Measurements from ENCODE around the gene CCDC112.
A peak's percentile ranks its signal among the peaks of the same experiment; 100 is the strongest.

Gene CCDC112

GRCh38 chr5:115296124-115297022 lies at the start of gene CCDC112:
TSS of gene CCDC112 (minus strand) at chr5:115296654. CDS start at chr5:115296543, 111 bp downstream.
- Histone ChIP-seq H3K9ac (ENCODE audit: insufficient read length) (peak within 1 kb of the TSS; percentile 82), H3K9me3 (ENCODE audit: low read depth, low read length) (no peaks in the 10 kb centered on the region), H3K4me3 (peak within 1 kb of the TSS; percentile 97), H3K36me3 (ENCODE audit: insufficient read depth, low read length) (peaks cover 17% of the 10 kb centered on the region), H3K27ac (no peak within 1 kb of the TSS)
- TF ChIP-seq EZH2 (IDR thresholded peaks at IDR 0.05) (no peak), POLR2AphosphoS5 (IDR thresholded peaks at IDR 0.05; ENCODE audit: borderline replicate concordance, low read depth, low read length) (peak; percentile 93)
- DNase-seq (ENCODE audit: low read depth, low spot score): no peak

- Histone ChIP-seq H3K4me3 (no peak overlapping the region), H3K36me3 (ENCODE audit: insufficient read depth, low read length) (no peaks in the 10 kb centered on the region), H3K9me3 (ENCODE audit: low read depth, low read length) (no peaks in the 10 kb centered on the region), H3K9ac (ENCODE audit: insufficient read length) (no peak overlapping the region), H3K27ac (no peak overlapping the region)
- no peak for DNase-seq (ENCODE audit: low read depth, low spot score)
- TF ChIP-seq EZH2 (IDR thresholded peaks at IDR 0.05): no peak
Observed at GRCh38 chr5:115345344-115345743, 48.9 kb upstream of the CCDC112 start.

- Histone ChIP-seq H3K9ac (ENCODE audit: insufficient read length) (no peak overlapping the region), H3K4me3 (no peak overlapping the region), H3K36me3 (ENCODE audit: insufficient read depth, low read length) (no peaks in the 10 kb centered on the region), H3K9me3 (ENCODE audit: low read depth, low read length) (no peaks in the 10 kb centered on the region), H3K27ac (no peak overlapping the region)
- no peak for DNase-seq (ENCODE audit: low read depth, low spot score)
- TF ChIP-seq FOXP2 (optimal IDR thresholded peaks at IDR 0.05; ENCODE audit: control extremely low read depth, extremely low read length, insufficient read depth): no peak
- no peak for TF ChIP-seq EZH2 (IDR thresholded peaks at IDR 0.05)
- no peak for TF ChIP-seq POLR2AphosphoS5 (IDR thresholded peaks at IDR 0.05; ENCODE audit: borderline replicate concordance, low read depth, low read length)
Observed at GRCh38 chr5:115343855-115344254, 47.4 kb upstream of the CCDC112 start.

GRCh38 chr5:115342590-115343377 lies 46.3 kb upstream of the CCDC112 start:
- no peak overlapping the region for H3K27ac ChIP-seq
- H3K9me3 ChIP-seq (ENCODE audit: low read depth, low read length): no peaks in the 10 kb centered on the region
- H3K36me3 ChIP-seq (ENCODE audit: insufficient read depth, low read length): no peaks in the 10 kb centered on the region
- H3K9ac ChIP-seq (ENCODE audit: insufficient read length): no peak overlapping the region
- no peak for TF ChIP-seq FOXP2 (optimal IDR thresholded peaks at IDR 0.05; ENCODE audit: control extremely low read depth, extremely low read length, insufficient read depth)
- TF ChIP-seq EZH2 (IDR thresholded peaks at IDR 0.05): no peak
- no peak for TF ChIP-seq POLR2AphosphoS5 (IDR thresholded peaks at IDR 0.05; ENCODE audit: borderline replicate concordance, low read depth, low read length)
- no peak for DNase-seq (ENCODE audit: low read depth, low spot score)
- H3K4me3 ChIP-seq: no peak overlapping the region

GRCh38 chr5:115341745-115342144 lies 45.3 kb upstream of the CCDC112 start:
- Histone ChIP-seq H3K27ac (no peak overlapping the region), H3K9me3 (ENCODE audit: low read depth, low read length) (no peaks in the 10 kb centered on the region), H3K9ac (ENCODE audit: insufficient read length) (no peak overlapping the region), H3K36me3 (ENCODE audit: insufficient read depth, low read length) (no peaks in the 10 kb centered on the region), H3K4me3 (no peak overlapping the region)
- no peak for DNase-seq (ENCODE audit: low read depth, low spot score)
- no peak for TF ChIP-seq POLR2AphosphoS5 (IDR thresholded peaks at IDR 0.05; ENCODE audit: borderline replicate concordance, low read depth, low read length)
- no peak for TF ChIP-seq EZH2 (IDR thresholded peaks at IDR 0.05)
- no peak for TF ChIP-seq FOXP2 (optimal IDR thresholded peaks at IDR 0.05; ENCODE audit: control extremely low read depth, extremely low read length, insufficient read depth)

- no peaks in the 10 kb centered on the region for H3K36me3 ChIP-seq (ENCODE audit: insufficient read depth, low read length)
- TF ChIP-seq EZH2 (IDR thresholded peaks at IDR 0.05) (no peak), POLR2AphosphoS5 (IDR thresholded peaks at IDR 0.05; ENCODE audit: borderline replicate concordance, low read depth, low read length) (no peak), FOXP2 (optimal IDR thresholded peaks at IDR 0.05; ENCODE audit: control extremely low read depth, extremely low read length, insufficient read depth) (no peak)
Observed at GRCh38 chr5:115338851-115339250, 42.4 kb upstream of the CCDC112 start.

GRCh38 chr5:115337882-115338281 lies 41.4 kb upstream of the CCDC112 start:
- H3K9ac ChIP-seq (ENCODE audit: insufficient read length): no peak overlapping the region
- no peak overlapping the region for H3K4me3 ChIP-seq
- H3K27ac ChIP-seq: no peak overlapping the region
- no peaks in the 10 kb centered on the region for H3K36me3 ChIP-seq (ENCODE audit: insufficient read depth, low read length)
- no peak for DNase-seq (ENCODE audit: low read depth, low spot score)
- H3K9me3 ChIP-seq (ENCODE audit: low read depth, low read length): no peaks in the 10 kb centered on the region
- TF ChIP-seq POLR2AphosphoS5 (IDR thresholded peaks at IDR 0.05; ENCODE audit: borderline replicate concordance, low read depth, low read length) (no peak), FOXP2 (optimal IDR thresholded peaks at IDR 0.05; ENCODE audit: control extremely low read depth, extremely low read length, insufficient read depth) (no peak), EZH2 (IDR thresholded peaks at IDR 0.05) (no peak)

More at GRCh38 chr5:115338851-115339250, 42.4 kb upstream of the CCDC112 start:
- no peak for DNase-seq (ENCODE audit: low read depth, low spot score)
- Histone ChIP-seq H3K27ac (no peak overlapping the region), H3K9me3 (ENCODE audit: low read depth, low read length) (no peaks in the 10 kb centered on the region), H3K4me3 (no peak overlapping the region), H3K9ac (ENCODE audit: insufficient read length) (no peak overlapping the region)

GRCh38 chr5:115336964-115337363 lies 40.5 kb upstream of the CCDC112 start:
- H3K27ac ChIP-seq: no peak overlapping the region
- no peak for DNase-seq (ENCODE audit: low read depth, low spot score)
- H3K36me3 ChIP-seq (ENCODE audit: insufficient read depth, low read length): no peaks in the 10 kb centered on the region
- H3K9ac ChIP-seq (ENCODE audit: insufficient read length): no peak overlapping the region
- H3K9me3 ChIP-seq (ENCODE audit: low read depth, low read length): no peaks in the 10 kb centered on the region
- no peak for TF ChIP-seq POLR2AphosphoS5 (IDR thresholded peaks at IDR 0.05; ENCODE audit: borderline replicate concordance, low read depth, low read length)
- no peak for TF ChIP-seq EZH2 (IDR thresholded peaks at IDR 0.05)
- no peak for TF ChIP-seq FOXP2 (optimal IDR thresholded peaks at IDR 0.05; ENCODE audit: control extremely low read depth, extremely low read length, insufficient read depth)
- no peak overlapping the region for H3K4me3 ChIP-seq
